ENCODE measurements around the gene RBM4. TPM values are rescaled to one million over a fixed set of nuclear protein-coding genes. Genes with fewer than 3 reads are reported as not detected.

The RBM4 gene
- total RNA-seq, 1 donor from 2014 or later: 187 TPM

GRCh38 chr11:66692446-66692845 is 53.9 kb downstream of the RBM4 start:
- no peaks in the 10 kb centered on the region for H3K9me3 Mint-ChIP-seq (ENCODE audit: unreplicated experiment)
- peaks cover 14% of the 10 kb centered on the region for H3K27me3 Mint-ChIP-seq (ENCODE audit: unreplicated experiment)
- DNase-seq (ENCODE audit: low spot score): no peak
- peaks cover 20% of the 10 kb centered on the region for H3K36me3 Mint-ChIP-seq (ENCODE audit: low read depth, unreplicated experiment)
- no peak for TF ChIP-seq CTCF (IDR thresholded peaks at IDR 0.05; ENCODE audit: unreplicated experiment)
- no peak overlapping the region for H3K27ac Mint-ChIP-seq (ENCODE audit: unreplicated experiment)
- H3K4me1 Mint-ChIP-seq (ENCODE audit: unreplicated experiment): no peaks in the 10 kb centered on the region
- no peak overlapping the region for H3K4me3 Mint-ChIP-seq (ENCODE audit: unreplicated experiment)

- Mint-ChIP-seq H3K9me3 (ENCODE audit: unreplicated experiment) (no peaks in the 10 kb centered on the region), H3K27ac (ENCODE audit: unreplicated experiment) (no peak overlapping the region), H3K4me1 (ENCODE audit: unreplicated experiment) (no peaks in the 10 kb centered on the region), H3K4me3 (ENCODE audit: unreplicated experiment) (no peak overlapping the region), H3K36me3 (ENCODE audit: low read depth, unreplicated experiment) (peaks cover 24% of the 10 kb centered on the region), H3K27me3 (ENCODE audit: unreplicated experiment) (peaks cover 14% of the 10 kb centered on the region)
- TF ChIP-seq CTCF (IDR thresholded peaks at IDR 0.05; ENCODE audit: unreplicated experiment): no peak
- no peak for DNase-seq (ENCODE audit: low spot score)
Observed at GRCh38 chr11:66692871-66693331, 54.4 kb downstream of the RBM4 start.

- H3K4me3 Mint-ChIP-seq (ENCODE audit: unreplicated experiment): no peak overlapping the region
- H3K9me3 Mint-ChIP-seq (ENCODE audit: unreplicated experiment): no peaks in the 10 kb centered on the region
Observed at GRCh38 chr11:66693356-66694055, 55.0 kb downstream of the RBM4 start.

GRCh38 chr11:66694056-66694410 is 55.5 kb downstream of the RBM4 start:
- H3K4me3 Mint-ChIP-seq (ENCODE audit: unreplicated experiment): no peak overlapping the region
- peaks cover 12% of the 10 kb centered on the region for H3K27me3 Mint-ChIP-seq (ENCODE audit: unreplicated experiment)
- peaks cover 22% of the 10 kb centered on the region for H3K36me3 Mint-ChIP-seq (ENCODE audit: low read depth, unreplicated experiment)
- H3K4me1 Mint-ChIP-seq (ENCODE audit: unreplicated experiment): peaks cover under 1% of the 10 kb centered on the region
- no peaks in the 10 kb centered on the region for H3K9me3 Mint-ChIP-seq (ENCODE audit: unreplicated experiment)
- H3K27ac Mint-ChIP-seq (ENCODE audit: unreplicated experiment): no peak overlapping the region
- no peak for DNase-seq (ENCODE audit: low spot score)
- TF ChIP-seq CTCF (IDR thresholded peaks at IDR 0.05; ENCODE audit: unreplicated experiment): no peak

More at GRCh38 chr11:66693356-66694055, 55.0 kb downstream of the RBM4 start:
- Mint-ChIP-seq H3K36me3 (ENCODE audit: low read depth, unreplicated experiment) (peaks cover 20% of the 10 kb centered on the region), H3K4me1 (ENCODE audit: unreplicated experiment) (no peaks in the 10 kb centered on the region), H3K27ac (ENCODE audit: unreplicated experiment) (no peak overlapping the region), H3K27me3 (ENCODE audit: unreplicated experiment) (peaks cover 12% of the 10 kb centered on the region)
- TF ChIP-seq CTCF (IDR thresholded peaks at IDR 0.05; ENCODE audit: unreplicated experiment): no peak
- DNase-seq (ENCODE audit: low spot score): no peak

GRCh38 chr11:66694732-66695207 is 56.3 kb downstream of the RBM4 start:
- H3K4me3 Mint-ChIP-seq (ENCODE audit: unreplicated experiment): no peak overlapping the region
- H3K27ac Mint-ChIP-seq (ENCODE audit: unreplicated experiment): no peak overlapping the region
- peaks cover 20% of the 10 kb centered on the region for H3K36me3 Mint-ChIP-seq (ENCODE audit: low read depth, unreplicated experiment)

More at GRCh38 chr11:66694732-66695207, 56.3 kb downstream of the RBM4 start:
- H3K4me1 Mint-ChIP-seq (ENCODE audit: unreplicated experiment): peaks cover 3% of the 10 kb centered on the region
- H3K9me3 Mint-ChIP-seq (ENCODE audit: unreplicated experiment): no peaks in the 10 kb centered on the region
- TF ChIP-seq CTCF (IDR thresholded peaks at IDR 0.05; ENCODE audit: unreplicated experiment): peak; percentile 93
- peaks cover 8% of the 10 kb centered on the region for H3K27me3 Mint-ChIP-seq (ENCODE audit: unreplicated experiment)
- peak; percentile 93 for DNase-seq (ENCODE audit: low spot score)
